Measurements from ENCODE around the gene DLK1.

DLK1 gene

DNA sequence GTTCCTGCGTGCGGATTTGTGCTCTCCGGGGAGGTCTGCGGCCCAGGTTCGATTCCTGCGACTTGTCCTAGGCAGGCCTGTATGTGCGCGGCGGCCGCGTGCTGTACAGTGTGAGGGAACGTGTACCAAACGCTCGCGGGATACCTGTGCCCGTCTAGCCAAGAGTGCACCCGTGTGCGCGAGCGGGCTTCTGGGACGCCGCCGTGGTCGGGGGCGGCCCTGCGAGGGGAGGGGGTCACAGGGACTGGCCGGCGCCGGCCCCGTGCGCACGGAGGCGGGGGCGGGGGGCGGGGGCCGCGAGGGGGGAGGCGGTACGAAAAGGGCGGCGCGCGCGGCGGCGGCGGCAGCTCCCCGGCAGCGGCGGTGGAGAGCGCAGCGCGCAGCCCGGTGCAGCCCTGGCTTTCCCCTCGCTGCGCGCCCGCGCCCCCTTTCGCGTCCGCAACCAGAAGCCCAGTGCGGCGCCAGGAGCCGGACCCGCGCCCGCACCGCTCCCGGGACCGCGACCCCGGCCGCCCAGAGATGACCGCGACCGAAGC, at the start of gene DLK1:
Gene DLK1, plus strand, starts transcription at position 343 of the 536 bp plus-strand sequence. Its CDS starts 177 bp downstream, at position 520.
- DNase-seq (ENCODE audit: low spot score) = no peak

DNA sequence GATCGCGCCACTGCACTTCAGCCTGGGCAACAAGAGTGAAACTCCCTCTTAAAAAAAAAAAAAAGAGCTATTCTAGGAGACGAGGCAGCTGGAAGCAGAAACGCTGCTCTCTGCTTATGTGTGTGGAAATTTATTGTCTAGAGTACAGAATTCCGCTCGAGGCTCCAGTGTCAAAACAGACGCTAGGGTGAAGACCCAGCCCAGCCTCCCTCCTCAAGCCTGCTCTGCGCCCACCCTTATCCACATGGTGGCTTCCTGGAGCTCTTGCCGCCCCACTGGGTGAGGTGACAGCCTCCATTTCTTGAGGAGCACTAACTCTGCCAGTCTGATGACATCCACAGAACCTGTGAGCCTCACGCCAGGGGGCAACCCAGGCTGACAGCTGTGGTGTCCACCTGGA, 49.5 kb upstream of the DLK1 start:
- DNase-seq (ENCODE audit: low spot score) = no peak

DNA sequence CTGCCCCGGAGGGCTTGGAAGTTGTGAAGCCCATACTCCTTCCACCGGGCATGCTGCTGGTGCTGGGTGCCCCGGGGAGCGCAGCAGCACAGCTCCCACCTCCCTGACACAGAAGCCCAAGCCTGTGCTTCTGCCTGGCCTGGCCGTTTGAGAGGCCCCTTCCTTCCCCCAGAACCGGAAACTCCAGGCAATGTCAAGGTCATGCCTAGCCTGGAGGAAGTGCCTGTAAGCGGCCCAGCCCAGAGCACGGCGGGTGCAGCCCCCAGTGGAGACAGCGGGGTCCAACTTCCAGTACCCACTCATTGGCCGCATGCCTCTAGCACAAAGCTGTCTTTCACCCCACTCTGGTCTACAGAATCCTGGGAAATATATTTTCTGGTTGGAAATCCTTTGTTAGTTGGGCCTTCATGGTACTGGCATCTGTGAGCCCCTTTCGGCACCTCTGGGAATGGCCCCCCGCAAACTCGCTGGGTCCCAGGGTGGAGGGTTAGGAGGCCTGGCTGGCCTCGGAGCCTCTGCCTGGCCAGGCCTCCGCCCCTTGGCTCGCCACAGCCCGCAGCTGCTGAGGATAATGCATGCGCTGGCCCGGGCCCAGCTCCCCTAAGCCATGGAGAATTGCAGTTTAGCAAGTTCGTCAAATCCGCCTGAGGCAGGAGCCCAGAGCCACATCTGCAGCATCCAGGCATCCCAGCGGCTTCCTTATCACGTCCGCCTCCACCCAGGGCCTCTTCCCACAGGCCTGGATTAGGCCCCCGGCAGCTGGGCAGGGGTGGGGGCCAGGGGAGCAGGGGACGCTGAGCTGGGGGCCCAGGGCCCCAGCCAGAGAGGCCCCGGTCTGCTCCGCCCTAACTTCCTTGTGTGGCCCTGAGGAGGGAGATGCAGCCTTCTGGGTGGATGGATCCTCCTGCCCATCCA, 48.9 kb upstream of the DLK1 start:
- DNase-seq (ENCODE audit: low spot score) = no peak

DNA sequence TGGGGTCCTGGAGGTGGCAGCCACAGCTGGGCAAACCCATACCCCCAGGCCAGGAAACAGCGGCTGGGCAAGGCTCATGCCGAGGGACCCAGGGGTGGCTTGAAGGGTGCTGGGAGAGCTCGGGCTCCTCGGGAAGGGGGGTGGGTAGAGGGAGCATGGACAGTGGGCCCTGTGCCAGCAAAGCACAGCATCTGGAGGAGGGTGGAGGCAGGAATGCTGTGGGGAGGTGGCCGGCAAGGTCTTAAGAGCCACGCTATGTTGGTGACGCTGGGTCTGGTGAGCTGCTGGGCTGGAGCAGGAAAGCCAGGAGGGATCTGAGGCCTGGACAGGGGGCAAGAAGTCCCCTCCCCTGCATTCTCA, 48.2 kb upstream of the DLK1 start:
- DNase-seq (ENCODE audit: low spot score) = no peak

GRCh38 chr14:100679153-100679552, 47.5 kb upstream of the DLK1 start:
- DNase-seq (ENCODE audit: low spot score) = no peak

DNA sequence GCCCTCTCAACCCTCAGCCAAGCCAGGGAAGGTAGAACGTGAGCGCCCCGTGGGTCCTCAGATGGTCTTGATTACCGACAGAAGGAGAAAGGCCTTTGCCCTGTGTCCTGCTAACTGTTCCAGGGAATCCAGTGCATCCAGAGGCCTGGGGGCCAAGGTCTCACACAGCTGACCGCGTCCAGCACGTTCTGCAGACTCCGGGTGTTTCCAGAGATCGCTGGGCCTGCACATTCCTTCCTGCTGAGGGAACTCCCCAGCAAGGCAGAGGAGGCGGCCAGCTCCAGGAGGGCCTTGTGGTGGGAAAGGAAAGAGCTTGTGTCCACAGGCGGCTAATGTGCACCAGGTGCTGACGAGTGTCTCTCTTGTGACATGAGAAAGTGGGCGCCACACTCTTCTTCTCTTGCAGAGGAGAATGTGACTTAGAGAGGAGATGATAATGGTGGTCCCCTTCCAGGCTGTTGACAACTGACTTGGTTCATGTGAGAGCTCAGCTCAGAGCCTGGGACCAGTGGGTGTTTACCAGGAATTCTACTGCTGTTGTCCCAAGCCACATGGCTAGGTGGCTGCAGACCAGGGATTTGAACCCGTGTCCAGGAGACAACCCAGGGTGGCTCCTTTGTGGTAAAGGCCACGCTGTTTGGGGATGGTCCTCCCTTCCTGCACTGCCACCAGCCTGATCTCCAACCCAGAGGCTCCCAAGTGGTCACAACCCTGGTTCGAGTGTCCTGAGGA, 46.8 kb upstream of the DLK1 start:
- no peak for DNase-seq (ENCODE audit: low spot score)

DNA sequence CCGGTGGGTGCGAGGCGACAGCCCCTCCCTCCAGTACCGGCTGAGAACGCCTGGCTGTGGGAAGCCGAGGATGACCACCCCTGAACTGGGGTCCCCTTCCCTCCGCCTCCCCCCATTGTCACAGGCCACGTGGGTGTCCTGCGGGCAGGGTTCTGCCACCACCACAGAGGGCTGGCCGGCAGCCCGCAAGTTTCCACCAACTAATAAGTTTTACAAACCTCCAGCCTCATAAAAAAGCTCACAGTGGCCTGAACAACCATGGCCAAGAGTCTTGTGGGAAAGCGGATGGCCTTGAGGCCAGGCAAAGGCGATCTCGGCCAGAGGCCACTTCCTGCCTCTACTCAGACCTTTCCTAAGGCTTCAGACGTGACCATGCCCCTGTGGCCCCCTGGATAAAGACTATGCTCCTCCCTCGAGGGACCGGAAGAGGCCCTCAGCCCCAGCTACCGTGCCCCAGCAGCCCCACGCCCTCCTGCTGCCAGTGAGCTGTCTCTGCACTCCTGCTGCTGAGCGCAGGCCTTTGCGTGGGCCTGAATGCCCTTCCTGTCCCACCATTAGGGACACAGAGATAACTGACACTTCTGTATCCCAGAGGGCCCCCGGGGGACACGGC, 46.1 kb upstream of the DLK1 start:
- DNase-seq (ENCODE audit: low spot score) = no peak

GRCh38 chr14:100681111-100681510, 45.6 kb upstream of the DLK1 start:
- DNase-seq (ENCODE audit: low spot score) = no peak

DNA sequence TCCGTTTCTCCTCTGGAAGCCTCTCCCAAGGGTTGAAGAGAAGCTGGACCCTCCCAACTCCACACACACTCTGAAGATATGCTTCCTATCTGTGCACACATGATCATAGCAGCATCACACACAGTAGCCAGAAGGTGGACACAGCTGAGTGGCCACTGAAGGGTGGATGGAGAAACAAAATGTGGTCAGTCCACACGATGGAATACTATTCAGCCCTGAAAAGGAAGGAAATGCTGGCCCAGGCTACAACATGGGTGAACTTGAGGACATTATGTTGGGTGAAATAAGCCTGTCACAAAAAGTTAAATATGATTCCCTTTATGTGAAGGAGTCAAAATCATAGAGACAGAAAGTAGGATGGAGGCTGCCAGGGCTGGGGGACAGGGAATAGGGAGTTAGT, 43.9 kb upstream of the DLK1 start:
- DNase-seq (ENCODE audit: low spot score) = no peak

GRCh38 chr14:100683578-100683977, 43.1 kb upstream of the DLK1 start:
- no peak for DNase-seq (ENCODE audit: low spot score)

DNA sequence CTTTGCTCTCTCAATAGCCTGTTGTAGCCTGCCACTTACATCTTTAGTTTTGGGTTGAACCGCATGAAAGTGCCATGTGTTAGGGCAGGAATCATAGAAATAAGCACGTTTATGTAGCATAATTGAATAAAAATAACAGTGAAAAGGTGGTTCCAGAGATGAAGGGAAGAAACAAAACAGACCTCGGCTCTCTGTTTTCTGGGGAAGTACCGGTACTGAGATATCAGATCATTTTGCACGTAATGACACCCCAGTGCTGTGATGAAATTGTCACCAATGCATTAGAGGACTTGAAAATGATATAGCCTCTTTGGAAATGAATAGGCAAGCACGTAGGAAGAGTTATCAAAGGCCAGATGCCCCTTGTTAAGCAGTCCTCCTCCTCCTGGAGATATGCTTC, 42.5 kb upstream of the DLK1 start:
- no peak for DNase-seq (ENCODE audit: low spot score)

GRCh38 chr14:100684961-100685360, 41.7 kb upstream of the DLK1 start:
- no peak for DNase-seq (ENCODE audit: low spot score)

- no peak for DNase-seq (ENCODE audit: low spot score)
These were observed 39.8 kb upstream of the DLK1 start for GRCh38 chr14:100686858-100687257.

DNA sequence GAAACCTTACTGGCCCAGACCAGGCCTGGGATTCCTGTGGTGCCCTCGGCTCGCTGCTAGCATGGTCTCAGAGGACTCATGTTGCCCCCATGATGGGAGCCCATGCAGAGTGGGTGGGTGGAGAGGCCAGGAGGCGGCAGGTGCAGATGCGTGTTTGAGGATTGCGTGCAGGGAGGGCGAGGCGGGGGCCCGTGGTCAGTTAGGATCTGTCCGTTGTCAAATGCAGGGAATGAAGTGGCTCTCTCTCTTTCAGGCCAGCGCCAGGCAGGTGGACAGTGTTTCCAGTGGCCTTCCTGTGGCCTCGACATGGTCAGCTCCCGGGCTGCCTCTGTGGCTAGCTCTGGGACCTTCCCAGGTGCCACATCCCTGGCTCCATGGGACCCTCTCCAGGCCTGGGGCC, 39.3 kb upstream of the DLK1 start:
- DNase-seq (ENCODE audit: low spot score) = no peak

DNA sequence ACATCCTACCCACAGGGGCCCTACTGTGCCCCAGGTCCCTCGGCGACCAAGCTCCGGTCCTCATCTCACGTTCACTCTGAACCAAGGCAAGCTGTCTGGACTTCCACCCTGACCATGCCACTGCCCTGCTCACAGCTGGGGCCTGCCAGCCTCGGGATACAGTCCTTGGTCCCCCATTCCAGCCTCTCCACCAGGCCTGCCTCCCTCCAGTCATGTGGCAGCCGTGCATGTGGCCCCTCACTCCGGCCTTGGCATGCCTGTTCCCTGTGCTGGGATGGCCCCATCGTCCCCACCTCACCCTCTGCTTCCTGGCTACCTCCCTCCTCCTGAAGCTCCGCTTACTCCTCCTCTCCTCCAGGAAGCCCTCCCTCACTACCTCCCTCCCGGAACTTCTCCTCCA, 38.6 kb upstream of the DLK1 start:
- no peak for DNase-seq (ENCODE audit: low spot score)

GRCh38 chr14:100688598-100689461, 37.9 kb upstream of the DLK1 start:
- DNase-seq (ENCODE audit: low spot score) = no peak

DNA sequence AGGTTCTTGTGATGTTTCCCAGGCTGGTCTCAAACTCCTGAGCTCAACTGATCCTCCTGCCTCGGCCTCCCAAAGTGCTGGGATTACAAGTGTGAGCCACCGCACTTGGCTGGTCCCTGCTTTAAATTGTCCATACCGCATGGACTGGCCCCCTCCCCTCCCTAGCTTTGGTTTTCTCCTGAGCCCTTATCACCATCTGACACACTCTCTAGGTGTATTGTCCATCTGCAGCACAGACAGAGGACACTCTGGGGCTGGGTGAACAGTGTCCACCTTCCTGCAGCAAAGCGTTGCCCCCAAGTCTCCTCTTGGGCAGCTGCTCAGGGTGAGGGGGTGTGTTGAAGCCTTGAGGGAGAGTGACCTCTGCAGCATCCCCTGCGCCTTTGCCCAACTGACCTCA, 36.0 kb upstream of the DLK1 start:
- DNase-seq (ENCODE audit: low spot score) = no peak

- DNase-seq (ENCODE audit: low spot score) = peak; percentile 25
These were observed 35.2 kb upstream of the DLK1 start for GRCh38 chr14:100691395-100692056.

DNA sequence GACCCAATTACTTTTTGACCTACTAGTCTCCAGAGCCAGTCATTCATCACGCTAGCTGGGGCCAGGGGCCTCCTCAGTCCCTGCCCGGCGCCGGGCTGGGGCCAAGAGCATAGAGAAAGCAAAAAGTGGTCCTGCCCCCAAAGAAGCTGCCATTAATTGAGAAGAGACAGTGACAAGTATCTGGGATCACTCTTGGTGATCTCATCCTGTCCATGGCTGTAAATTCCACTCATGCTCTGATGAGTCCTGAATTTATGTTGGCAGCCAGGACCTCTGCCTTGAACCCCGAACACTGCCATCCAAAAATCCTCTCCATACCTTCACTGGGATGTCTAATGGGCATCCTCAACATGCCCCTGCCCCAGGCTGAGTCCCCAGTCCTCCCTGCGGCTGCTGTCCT, 34.4 kb upstream of the DLK1 start:
- no peak for DNase-seq (ENCODE audit: low spot score)

DNA sequence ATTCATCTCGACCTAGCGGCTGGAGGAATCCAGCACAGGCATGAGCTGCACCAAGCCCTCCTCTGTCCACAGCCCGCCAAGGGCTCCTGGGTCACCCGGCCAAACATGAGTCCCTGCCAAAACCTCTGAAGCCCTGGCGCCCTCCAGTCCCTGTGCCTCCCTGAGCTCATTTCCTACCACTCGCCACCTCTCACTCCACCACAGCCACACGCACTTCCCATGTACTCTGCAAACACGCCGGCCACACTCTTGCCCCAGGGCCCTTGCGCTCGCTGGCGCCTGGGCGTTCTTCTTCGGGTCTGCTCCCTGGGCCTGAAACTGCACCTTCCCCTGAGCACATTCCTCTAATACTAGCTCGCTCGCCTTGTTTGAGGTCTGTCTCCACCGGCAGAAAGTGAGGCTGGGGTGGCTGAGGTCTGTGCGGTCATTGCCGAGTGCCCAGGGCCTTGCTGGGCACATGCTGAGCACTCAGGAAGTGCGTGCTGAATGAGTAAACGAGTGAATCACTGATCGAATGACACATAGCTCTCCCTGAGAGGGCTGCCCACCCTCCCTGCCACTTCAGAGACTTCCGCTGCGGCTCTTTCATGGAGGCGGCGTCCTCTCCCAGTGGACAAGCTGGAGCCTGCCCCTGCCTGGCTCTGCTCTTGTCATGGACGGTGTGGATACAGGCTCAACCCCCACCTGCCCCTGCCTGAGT, 33.7 kb upstream of the DLK1 start:
- DNase-seq (ENCODE audit: low spot score) = no peak

Measured in cerebellar cortex (tissue), 1 donor.